ENCODE results near the gene MTARC1.

Gene MTARC1

GRCh38 chr1:220755309-220755708 is 31.4 kb upstream of the MTARC1 start:
- H3K4me3 ChIP-seq (ENCODE audit: low read depth, low read length), result no peak overlapping the region
- no peak for DNase-seq (ENCODE audit: low read depth)
- TF ChIP-seq CTCF (IDR thresholded peaks at IDR 0.05; ENCODE audit: low read depth, low read length, missing control alignments), result no peak
- in situ Hi-C loops (cut with HindIII; ENCODE audit: low sequenced_read_pairs), result no loop called here

GRCh38 chr1:220757441-220757840 is 29.3 kb upstream of the MTARC1 start:
- H3K4me3 ChIP-seq (ENCODE audit: low read depth, low read length), result no peak overlapping the region
- DNase-seq (ENCODE audit: low read depth), result no peak
- TF ChIP-seq CTCF (IDR thresholded peaks at IDR 0.05; ENCODE audit: low read depth, low read length, missing control alignments), result no peak
- in situ Hi-C loops (cut with HindIII; ENCODE audit: low sequenced_read_pairs), result no loop called here

GRCh38 chr1:220759147-220759546 is 27.6 kb upstream of the MTARC1 start:
- TF ChIP-seq CTCF (IDR thresholded peaks at IDR 0.05; ENCODE audit: low read depth, low read length, missing control alignments), result no peak
- H3K4me3 ChIP-seq (ENCODE audit: low read depth, low read length), result no peak overlapping the region
- in situ Hi-C loops (cut with HindIII; ENCODE audit: low sequenced_read_pairs), result no loop called here
- no peak for DNase-seq (ENCODE audit: low read depth)

- TF ChIP-seq CTCF (IDR thresholded peaks at IDR 0.05; ENCODE audit: low read depth, low read length, missing control alignments), result no peak
- in situ Hi-C loops (cut with HindIII; ENCODE audit: low sequenced_read_pairs), result no loop called here
- DNase-seq (ENCODE audit: low read depth), result no peak
- H3K4me3 ChIP-seq (ENCODE audit: low read depth, low read length), result no peak overlapping the region
Observed at GRCh38 chr1:220761688-220762427, 24.9 kb upstream of the MTARC1 start.

GRCh38 chr1:220764757-220765156 is 22.0 kb upstream of the MTARC1 start:
- in situ Hi-C loops (cut with HindIII; ENCODE audit: low sequenced_read_pairs), result no loop called here
- TF ChIP-seq CTCF (IDR thresholded peaks at IDR 0.05; ENCODE audit: low read depth, low read length, missing control alignments), result no peak
- no peak overlapping the region for H3K4me3 ChIP-seq (ENCODE audit: low read depth, low read length)
- DNase-seq (ENCODE audit: low read depth), result no peak

GRCh38 chr1:220767312-220768125 is 19.2 kb upstream of the MTARC1 start:
- no peak for TF ChIP-seq CTCF (IDR thresholded peaks at IDR 0.05; ENCODE audit: low read depth, low read length, missing control alignments)
- no peak overlapping the region for H3K4me3 ChIP-seq (ENCODE audit: low read depth, low read length)
- DNase-seq (ENCODE audit: low read depth), result no peak
- in situ Hi-C loops (cut with HindIII; ENCODE audit: low sequenced_read_pairs), result no loop called here

Measured in astrocyte of the cerebellum (primary cell).